Endothelial cell of umbilical vein (primary cell): ENCODE data around the gene ACTG1.

Experiments
- EZH2 ChIP-seq: IDR thresholded peaks from 2 replicates; pipeline ENCODE4 v1.6.1; 2012; ENCODE audit warnings: borderline replicate concordance, low read depth, mild to moderate bottlenecking, moderate library complexity, low read length, inconsistent platforms; ENCODE audit not compliant: severe bottlenecking
- FOS ChIP-seq: IDR thresholded peaks from 2 replicates; pipeline ENCODE4 v1.6.1; 2011; ENCODE audit warnings: mild to moderate bottlenecking, low read length, moderate library complexity, borderline replicate concordance; ENCODE audit not compliant: insufficient read depth
- GATA2 ChIP-seq: IDR thresholded peaks from 2 replicates; pipeline ENCODE4 v1.7.0; 2011; ENCODE audit warnings: low read depth, mild to moderate bottlenecking, moderate library complexity, mixed read lengths, low read length; ENCODE audit not compliant: insufficient read length, insufficient read depth
- JUN ChIP-seq: IDR thresholded peaks from 2 replicates; pipeline ENCODE4 v1.6.1; 2011; ENCODE audit warnings: borderline replicate concordance, low read depth; ENCODE audit not compliant: insufficient read length, insufficient read depth
- MAX ChIP-seq: IDR thresholded peaks from 2 replicates; pipeline ENCODE4 v1.6.1; 2011; ENCODE audit not compliant: insufficient read depth, insufficient read length
- MYC ChIP-seq: IDR thresholded peaks from one replicate; pipeline ENCODE4 v1.6.1; 2011; ENCODE audit warnings: mild to moderate bottlenecking, low read depth, low read length
- POLR2A ChIP-seq: IDR thresholded peaks from 2 replicates; pipeline ENCODE4 v1.6.1; 2012; ENCODE audit warnings: low read depth, mild to moderate bottlenecking, control low read depth, low read length
- POLR2AphosphoS5 ChIP-seq: IDR thresholded peaks from 2 replicates; pipeline ENCODE4 v1.6.1; 2012; ENCODE audit warnings: low read depth, mild to moderate bottlenecking, control low read depth, low read length, moderate library complexity; ENCODE audit not compliant: insufficient read depth
- TF ChIP-seq, protein P1 (sequence below), 2 donors: IDR thresholded peaks; 1 replicate in 1 of 2; 2 replicates in 1 of 2; pipeline ENCODE4 v1.5.1; 2011; ENCODE audit warnings: low read length in 2 of 2, mild to moderate bottlenecking in 2 of 2, moderate library complexity in 2 of 2, control low read depth in 1 of 2, inconsistent platforms in 1 of 2, low read depth in 1 of 2; ENCODE audit not compliant: insufficient read depth in 1 of 2; ENCODE audit errors: extremely low read depth in 1 of 2

GRCh38 chr17:81462506-81463125 lies 50.0 kb downstream of the ACTG1 start:
- no peak for TF ChIP-seq EZH2
- TF ChIP-seq, protein P1, sequence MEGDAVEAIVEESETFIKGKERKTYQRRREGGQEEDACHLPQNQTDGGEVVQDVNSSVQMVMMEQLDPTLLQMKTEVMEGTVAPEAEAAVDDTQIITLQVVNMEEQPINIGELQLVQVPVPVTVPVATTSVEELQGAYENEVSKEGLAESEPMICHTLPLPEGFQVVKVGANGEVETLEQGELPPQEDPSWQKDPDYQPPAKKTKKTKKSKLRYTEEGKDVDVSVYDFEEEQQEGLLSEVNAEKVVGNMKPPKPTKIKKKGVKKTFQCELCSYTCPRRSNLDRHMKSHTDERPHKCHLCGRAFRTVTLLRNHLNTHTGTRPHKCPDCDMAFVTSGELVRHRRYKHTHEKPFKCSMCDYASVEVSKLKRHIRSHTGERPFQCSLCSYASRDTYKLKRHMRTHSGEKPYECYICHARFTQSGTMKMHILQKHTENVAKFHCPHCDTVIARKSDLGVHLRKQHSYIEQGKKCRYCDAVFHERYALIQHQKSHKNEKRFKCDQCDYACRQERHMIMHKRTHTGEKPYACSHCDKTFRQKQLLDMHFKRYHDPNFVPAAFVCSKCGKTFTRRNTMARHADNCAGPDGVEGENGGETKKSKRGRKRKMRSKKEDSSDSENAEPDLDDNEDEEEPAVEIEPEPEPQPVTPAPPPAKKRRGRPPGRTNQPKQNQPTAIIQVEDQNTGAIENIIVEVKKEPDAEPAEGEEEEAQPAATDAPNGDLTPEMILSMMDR (IDR thresholded peaks at IDR 0.05; ENCODE audit: extremely low read depth in 1 of 2, insufficient read depth in 1 of 2, low read depth in 1 of 2, low read length in 2 of 2): no peak
- TF ChIP-seq POLR2AphosphoS5: no peak
- no peak for TF ChIP-seq POLR2A
- no peak for TF ChIP-seq JUN
- no peak for TF ChIP-seq MYC
- no peak for TF ChIP-seq FOS
- TF ChIP-seq MAX: no peak
- no peak for TF ChIP-seq GATA2
